ENCODE results near the gene RAPGEF5. TPM values are rescaled to one million over a fixed set of nuclear protein-coding genes. Genes with fewer than 3 reads are reported as not detected.

The RAPGEF5 gene
- total RNA-seq, 1 donor from 2014 or later: 0.27 TPM

DNA sequence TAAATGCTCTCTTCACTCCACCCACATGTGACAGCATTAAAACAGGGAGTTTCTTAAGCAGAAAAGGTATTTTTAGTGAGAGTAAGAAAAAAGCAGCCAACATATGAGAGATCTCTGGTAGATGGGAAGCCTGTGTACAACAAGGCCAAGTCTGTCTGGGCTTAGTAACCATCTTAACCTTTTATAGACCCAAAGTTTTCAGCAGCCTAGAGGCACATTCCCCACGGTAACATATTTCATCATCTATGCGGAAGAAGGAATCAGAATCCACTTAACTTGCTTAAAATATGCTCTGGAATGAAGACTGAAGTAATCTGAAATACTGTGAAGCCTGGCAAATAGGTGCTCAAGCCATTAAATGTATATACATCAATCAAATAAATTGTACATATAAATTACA, 127.8 kb downstream of the RAPGEF5 start:
- intact Hi-C loops (cut with micrococcal nuclease): no loop called here

DNA sequence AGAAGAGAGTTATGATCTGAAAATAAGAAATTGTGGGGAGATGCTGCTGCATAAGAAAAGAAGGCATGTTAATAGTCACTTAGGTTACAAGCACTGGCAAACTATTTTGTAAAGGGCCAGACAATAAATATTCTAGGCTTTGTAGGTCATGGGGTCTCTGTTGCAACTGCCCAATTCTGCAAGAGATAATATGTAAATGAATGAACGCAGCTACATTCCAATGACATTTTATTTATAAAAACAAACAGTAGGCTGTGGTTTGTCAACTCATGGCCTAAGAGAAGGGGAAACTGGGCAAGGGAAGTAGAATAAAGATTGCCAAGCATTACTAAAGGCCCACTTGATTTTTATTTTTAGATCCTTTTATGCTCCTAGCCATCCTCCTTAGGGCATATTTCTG, 133.1 kb downstream of the RAPGEF5 start:
- intact Hi-C loops (cut with micrococcal nuclease): no loop called here

DNA sequence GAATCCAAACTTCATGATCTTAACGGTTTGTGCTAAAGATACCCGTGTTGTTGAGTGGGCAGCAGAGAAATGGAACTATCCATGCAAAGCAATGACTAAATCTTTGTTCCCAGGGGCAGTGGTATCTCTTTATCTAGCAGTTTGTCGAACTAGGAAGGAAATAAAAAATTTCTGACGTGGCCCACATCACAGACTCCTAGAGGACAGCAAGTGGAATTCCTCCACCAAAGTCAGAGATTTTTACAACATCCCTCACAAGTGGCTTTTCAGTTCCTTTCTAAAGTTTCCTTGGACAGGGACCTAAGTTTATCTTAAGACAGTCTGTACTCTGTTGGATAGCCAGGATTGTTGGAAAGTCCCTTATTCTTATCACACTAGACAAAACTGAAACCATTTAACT, 136.0 kb downstream of the RAPGEF5 start:
- intact Hi-C loops (cut with micrococcal nuclease): no loop called here

DNA sequence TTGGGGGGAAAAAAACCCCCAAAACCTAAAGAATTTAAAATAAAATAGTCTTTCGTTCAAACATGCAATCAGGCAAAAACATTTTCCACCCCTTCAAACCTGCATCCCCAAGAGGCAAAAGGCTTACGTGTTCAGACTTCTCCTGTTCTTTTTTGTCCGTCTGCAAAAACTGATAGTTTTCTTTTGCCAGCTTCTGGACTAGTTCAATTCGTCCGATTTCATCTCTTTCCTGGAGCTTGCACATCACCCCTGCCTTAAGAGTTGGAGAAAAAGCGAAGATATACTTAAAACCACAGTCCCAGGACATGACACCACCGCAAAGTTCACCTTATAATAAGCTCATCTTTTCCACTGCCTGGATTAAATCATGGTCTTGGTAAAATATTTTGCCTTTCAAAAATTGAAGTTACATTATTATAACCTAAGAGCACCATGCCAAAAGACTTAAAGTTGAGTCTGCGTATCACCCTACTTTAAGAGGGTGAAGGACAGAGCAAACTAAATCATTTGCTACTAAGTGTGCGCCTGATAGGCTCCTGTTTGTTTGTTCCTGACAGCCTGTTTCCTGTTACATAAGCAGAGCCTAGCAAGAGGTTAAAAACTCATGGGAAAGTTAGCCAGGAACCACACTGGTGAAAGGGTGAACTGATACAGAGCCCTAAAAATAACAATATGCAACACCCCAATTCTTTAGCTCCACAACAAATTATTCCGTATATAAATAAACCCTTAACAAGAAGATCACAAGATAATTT, 137.0 kb downstream of the RAPGEF5 start:
- intact Hi-C loops (cut with micrococcal nuclease): no loop called here

DNA sequence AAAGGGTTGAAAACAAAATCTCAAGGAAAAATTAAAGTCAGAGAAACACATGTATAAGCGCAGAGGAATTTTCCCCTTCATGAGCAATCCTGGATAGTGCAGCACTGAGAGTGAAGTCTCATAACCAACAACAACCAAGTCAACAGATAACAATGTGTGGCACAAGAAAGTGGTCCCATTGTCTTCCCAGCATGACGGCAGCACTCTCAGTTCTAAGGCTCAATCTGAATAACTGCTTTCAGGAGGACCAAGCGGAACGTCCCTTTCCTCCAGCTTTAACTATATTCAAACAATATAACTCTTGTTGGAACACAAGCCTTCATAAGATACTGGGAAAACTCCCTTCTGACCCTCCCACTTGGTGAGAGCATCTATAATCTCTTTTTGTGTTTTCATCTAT, 137.9 kb downstream of the RAPGEF5 start:
- intact Hi-C loops (cut with micrococcal nuclease): no loop called here

DNA sequence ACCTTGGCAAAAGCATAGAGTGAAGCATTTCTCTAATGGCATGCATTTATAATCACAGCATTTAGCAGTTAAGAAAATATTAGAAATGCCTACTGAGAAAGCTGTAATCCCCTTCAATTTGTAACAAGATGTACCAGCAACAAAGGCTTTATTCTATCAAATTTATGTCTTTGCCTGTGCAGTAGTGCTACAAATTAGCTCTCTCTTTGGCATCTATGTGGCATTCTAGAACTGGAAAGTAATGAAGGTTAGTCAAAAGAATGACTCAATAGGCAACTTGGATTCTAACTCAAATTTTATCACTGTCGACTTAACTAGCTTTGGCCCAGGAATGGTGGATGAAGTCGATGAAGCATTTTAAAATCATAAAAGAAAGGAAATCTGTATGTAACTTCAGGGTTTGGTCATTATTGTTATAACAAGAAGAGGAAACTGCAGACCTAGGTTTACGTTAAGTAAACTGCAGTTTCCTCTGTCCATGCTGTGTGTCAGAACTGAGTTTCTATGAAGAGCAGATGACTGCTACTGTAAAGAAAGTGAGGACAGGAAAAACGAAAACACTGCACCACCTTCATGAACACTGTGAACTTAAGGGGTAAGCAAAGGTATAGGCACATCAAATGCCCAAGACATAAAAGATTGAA, 140.0 kb downstream of the RAPGEF5 start:
- intact Hi-C loops (cut with micrococcal nuclease): no loop called here

DNA sequence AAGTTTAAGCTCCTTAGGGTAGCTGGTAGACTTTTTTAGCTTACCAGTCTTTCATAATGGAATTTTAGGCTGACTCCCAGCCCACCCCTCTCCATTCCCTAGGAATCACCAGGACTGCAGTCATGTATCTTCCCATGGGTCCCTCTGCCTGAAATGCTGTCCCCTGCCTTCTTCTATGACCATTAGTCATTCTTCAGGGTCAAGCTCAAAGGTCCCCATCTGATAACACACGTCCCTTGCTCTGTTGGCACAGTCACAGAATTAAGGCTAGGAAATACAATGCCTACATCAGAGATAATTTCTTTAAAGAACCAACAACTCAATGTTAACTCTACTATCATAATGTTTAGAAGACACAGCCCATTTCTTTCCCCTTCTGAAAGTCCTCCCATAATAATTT, 140.6 kb downstream of the RAPGEF5 start:
- intact Hi-C loops (cut with micrococcal nuclease): no loop called here

DNA sequence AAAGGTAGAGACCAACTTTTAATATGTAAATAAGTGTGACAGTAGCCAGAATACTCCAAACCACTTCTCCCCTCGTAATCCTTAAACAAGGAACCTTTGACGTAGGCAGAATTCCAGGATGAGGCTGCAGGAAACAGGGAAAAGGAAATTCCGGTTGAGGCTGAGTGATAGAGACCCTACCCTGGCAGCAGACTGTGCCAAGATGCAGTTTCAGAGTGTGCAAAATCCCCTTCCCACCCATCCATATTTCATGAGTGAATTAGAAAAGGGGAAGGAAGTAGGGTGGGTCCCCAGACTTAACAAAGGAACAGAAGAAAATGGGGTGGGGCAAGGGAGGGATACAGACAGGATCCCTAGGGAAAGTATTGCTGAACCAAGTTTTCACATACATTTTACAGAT, 143.0 kb downstream of the RAPGEF5 start:
- intact Hi-C loops (cut with micrococcal nuclease): no loop called here

DNA sequence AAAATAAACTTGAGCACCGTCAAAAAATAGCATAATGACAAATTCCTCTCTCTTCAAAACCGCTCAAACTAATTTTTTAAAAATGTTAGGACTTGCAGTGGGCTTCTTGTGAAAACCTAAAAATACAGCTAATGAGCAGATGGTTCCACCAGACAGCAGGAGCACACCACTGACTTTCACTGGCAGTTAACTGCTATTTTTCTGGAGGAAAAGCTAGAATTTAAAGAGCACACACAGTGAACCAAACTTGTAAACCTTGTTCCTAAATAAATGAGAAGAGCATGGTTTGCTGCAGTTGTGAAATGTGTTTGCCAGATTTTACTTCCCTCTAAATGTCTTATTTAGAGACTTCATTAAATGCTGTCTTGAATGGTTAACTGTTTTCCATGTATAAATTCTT, 143.9 kb downstream of the RAPGEF5 start:
- intact Hi-C loops (cut with micrococcal nuclease): no loop called here

DNA sequence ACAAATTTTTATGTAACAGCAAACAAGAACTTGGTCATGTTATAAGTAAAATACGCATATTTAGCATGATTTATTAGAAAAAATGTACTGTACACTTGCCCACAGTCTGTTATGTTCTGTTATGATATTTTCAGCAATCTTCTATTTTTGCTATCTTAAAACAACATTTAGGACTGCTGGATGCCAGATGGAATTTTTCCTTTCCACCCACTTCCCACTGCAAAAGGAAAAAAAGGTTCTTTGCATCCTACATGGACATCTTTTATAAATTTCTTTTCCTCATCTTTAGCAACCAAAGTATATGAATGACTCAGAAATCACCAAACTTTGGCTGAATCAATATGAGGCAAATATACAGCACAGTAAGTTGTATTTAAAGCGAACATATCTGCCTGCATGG, 146.0 kb downstream of the RAPGEF5 start:
- intact Hi-C loops (cut with micrococcal nuclease): no loop called here

DNA sequence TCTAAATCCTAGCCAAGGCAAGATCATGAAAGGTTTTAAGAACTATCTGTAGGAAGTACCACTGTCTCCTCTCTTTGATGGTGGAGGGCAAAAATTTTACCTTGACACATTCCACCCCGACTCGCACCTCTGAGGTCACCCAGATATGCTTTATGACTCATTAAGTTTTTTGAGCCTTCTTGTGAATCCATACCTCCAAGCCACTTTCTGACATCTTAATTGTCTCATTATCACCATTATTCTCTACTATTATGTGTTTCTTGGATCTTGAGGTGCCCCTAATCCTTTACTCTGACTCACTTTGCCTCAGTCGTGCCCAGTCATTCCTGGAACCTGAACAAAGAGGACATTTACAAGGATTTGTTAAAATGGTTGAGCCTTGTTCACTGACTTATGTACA, 146.6 kb downstream of the RAPGEF5 start:
- intact Hi-C loops (cut with micrococcal nuclease): no loop called here

DNA sequence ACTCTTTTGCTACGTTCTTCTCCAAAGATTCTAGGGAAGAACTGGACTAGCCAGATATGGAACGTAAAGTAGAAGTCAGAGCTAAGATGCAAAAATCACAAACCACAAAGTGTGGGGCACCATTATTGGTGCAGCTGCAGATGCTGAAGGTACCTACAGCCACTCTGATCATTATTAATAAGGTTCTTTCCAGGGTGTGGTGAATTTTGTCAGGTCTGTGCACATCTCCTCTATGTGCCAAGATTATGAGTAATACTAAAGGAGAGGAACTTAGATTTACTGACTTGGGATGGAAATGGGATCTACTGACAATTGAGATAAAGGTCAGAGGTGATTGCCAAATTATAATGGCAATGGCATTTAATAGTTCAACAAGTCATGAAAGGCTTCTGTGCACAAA, 148.2 kb downstream of the RAPGEF5 start:
- intact Hi-C loops (cut with micrococcal nuclease): no loop called here

DNA sequence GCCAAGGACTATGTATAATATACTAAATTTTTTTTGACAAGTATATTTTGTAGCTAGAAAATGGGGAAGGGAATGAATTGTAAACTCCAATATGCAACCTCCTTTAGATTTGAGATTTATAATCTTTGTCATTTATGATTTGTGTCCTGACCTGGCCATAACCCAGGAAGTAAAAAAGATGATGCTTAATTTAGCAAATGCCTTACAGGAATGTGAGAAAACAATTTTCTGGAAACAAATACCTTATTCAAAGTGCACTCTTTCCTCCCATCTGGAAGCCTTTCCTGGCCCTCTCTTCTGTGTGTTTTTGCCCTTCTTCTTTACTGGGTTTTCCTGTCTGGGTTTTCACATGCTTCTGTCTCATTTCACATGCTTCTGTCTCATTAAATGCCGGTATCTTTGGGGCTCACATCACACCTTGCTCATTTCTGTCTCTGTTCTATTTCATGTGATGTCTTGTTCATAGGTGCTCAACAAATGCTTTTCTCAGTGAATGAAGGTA, 149.2 kb downstream of the RAPGEF5 start:
- intact Hi-C loops (cut with micrococcal nuclease): no loop called here

DNA sequence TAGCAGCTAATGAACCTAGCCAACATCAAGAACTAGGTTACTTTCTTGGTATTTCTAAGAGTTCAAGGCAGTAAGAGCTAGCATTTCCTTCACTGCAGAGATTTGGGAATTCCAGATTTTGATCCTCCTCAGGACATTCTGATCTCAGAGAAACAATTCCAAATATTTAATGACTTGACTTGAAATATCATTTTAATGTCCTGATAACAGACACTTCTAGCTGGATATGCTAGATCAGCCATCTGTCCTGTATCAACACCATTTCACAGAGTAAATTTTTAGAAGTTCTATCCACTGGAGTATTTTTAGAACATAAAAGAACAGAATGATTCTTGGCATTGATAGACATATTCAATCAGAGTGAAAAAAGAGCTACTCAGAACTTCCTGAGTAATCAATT, 151.3 kb downstream of the RAPGEF5 start:
- intact Hi-C loops (cut with micrococcal nuclease): no loop called here

DNA sequence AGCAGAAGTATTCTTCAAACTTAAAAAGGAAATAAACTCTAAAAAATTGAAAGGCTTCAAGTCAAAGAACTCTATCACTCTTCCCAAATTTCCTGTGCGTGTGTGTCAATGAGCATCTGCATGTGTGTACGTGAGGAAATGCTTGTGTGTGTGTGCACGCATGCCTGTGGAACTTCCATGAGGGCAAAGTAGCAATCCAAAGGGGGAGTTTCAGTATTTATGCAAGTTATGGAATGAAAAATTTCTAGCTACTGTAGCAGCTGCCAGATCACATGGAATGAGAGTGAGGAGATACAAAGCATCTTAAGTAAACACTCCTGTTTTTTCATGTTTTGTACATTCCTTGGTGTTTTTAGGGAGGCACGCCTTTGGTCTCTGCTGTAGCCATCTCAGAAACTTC, 152.6 kb downstream of the RAPGEF5 start:
- intact Hi-C loops (cut with micrococcal nuclease): no loop called here

DNA sequence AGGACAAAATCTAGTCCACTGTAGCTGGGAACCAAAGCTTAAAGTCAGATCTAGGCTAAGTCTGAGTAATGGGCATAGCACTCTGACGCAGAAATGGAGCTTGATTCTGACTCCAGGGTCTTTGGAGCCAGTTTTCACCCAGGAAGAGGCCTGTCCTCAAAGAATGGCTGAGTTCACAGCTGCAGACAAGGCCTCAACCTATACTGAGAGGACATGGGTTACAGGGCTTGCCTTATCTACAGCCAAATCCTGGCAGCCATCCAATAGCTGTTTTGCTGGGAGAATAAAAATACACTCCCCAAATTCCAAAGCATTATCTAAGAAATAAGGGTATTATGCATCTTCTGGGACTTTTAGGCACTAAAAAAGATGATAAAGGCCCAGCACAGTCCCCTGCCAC, 154.8 kb downstream of the RAPGEF5 start:
- intact Hi-C loops (cut with micrococcal nuclease): no loop called here

DNA sequence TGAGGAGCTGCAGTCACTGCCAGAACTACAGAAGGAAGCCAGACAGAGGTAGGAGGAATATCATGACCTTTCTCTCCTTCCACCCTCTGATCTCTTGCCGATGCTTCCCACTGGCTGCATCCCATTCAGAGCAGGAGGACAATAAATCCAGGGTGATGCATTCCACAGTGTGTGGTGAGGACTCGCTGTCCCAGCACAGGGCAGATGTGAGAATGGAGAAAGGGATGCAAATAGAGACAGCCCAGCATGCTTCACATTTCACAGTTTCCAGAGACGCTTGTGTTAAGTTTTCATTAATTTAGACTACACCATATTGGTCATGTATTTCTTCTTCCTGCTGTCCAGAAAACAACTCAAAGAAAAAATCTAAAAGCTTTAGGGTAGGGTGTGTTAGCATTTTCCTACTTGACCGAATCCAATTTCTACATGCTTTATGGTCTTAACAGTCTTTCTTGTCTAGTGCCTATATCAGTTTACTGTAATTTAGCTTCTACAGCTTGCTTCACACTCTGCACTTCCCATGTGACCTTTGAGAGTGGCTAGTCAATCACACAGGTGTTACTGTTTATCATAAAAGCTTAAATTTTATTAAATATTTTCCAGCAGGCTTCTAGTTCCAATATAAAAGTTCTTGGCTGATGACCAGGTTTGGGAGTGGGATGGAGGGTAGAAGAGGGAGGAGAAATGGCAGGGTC, 155.6 kb downstream of the RAPGEF5 start:
- intact Hi-C loops (cut with micrococcal nuclease): no loop called here

DNA sequence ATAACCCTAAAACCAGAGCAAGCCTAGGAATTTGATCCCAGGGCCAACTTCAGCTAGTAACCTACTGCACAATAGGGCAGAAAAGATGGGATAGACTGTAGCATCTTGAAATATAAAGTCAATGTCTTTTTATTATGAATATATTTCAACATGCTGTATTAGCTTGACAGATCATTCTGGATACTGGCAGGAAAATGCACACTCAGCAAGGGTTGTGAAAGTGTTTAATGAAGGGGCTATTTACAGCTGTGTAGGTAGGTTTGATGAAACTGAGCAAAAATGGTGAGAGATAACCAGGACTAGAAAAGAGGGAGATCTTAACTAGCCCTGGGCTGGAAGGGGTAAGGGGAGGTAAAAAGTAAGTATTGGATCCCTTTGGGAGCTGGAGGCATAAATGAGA, 156.2 kb downstream of the RAPGEF5 start:
- intact Hi-C loops (cut with micrococcal nuclease): no loop called here

DNA sequence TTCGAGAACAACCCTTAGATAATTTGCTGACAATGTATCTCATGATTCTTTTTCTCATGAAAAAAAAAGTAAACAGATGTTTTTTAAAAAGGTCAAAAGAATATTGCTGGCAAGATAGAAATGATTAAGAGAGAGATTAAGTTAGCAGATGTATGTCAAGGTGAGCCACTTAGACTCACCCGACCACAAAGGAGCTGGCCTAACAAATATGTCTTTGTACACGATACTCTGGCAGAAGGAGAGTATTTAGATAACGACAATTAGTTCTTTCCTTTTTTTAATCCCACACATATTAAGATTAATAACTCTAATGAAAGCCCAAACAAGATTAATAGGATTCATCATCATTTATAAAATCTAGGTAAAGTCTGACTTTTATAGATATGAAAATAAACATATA, 156.7 kb downstream of the RAPGEF5 start:
- intact Hi-C loops (cut with micrococcal nuclease): no loop called here

DNA sequence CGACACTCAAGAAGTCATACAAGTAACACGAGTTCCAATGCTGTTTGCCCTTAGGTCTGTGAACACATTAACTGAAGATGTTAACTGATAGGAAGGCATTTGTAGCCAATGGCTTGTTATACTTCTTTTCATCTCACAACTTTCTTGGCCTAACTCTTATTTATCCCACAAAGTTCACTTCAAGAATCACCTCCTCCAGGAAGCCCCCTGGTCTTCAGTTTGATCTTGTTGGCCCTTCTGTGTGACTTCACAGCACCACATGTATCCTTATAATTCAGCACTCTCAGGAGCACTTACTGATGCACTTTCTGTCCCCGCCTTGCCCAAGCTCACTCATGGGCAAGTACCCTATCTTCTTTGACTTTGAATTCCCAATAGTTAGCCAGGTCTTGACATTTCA, 159.6 kb downstream of the RAPGEF5 start:
- intact Hi-C loops (cut with micrococcal nuclease): no loop called here

DNA sequence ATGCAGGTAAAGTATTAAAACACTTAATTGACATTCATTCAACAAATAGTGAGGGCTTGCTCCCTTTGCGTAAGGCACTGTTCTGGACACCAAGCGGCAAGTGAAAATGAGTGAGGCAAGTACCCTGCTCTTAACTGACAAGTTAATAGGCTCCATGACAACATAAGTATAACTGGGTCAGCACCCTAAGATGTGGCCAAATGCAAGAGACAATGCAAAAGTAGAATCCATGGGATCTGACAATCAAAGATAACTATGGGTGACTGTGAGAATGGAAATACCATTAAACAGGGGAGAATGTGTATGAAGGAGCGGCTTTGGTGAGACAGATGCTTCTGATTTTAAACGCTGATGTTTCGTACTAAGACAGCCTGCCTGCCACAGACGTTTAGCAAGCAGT, 160.5 kb downstream of the RAPGEF5 start:
- intact Hi-C loops (cut with micrococcal nuclease): no loop called here

DNA sequence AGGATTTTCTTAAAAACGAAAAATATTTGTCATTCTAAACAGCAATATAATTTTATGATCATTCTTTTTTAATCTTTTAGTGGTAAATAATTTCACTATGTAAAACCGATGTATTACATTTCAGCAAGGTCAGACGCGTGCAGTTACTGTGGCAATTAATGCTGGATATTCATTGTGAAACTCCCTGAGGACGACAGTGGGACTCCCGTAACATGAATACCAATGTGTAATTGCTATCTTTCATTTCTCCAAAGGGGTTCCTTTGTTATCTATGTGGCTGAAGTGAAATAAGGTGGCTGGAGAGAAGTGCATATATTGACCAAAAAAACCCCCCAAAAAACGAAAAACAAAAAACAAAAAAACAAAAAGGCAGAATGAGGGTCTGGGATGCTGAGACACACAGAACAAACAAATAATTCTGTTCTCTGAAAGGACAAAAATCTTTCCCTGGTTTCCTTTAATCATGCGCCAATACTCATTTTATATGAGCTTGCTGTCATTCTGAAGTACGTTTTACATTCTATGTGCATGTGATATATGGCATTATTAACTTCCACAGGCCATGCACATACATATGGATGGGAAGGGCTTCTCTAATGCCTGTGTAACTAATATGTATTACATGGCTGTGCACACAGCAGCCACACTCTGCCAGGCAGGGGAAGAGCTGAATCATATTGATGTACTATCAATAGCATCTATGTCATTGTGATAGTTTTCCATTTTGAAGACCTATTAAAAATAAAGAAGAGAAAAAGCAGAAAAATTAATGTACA, 161.4 kb downstream of the RAPGEF5 start:
- intact Hi-C loops (cut with micrococcal nuclease): no loop called here

Data from T-helper 2 cell treated with Interferon-gamma antibody and Interleukin-4, amounts not matched to agents 100 ng/mL and 5 ng/mL, for 36 hours (primary cell).